Measurements from ENCODE around the gene ADIPOR2.

ADIPOR2 gene

DNA sequence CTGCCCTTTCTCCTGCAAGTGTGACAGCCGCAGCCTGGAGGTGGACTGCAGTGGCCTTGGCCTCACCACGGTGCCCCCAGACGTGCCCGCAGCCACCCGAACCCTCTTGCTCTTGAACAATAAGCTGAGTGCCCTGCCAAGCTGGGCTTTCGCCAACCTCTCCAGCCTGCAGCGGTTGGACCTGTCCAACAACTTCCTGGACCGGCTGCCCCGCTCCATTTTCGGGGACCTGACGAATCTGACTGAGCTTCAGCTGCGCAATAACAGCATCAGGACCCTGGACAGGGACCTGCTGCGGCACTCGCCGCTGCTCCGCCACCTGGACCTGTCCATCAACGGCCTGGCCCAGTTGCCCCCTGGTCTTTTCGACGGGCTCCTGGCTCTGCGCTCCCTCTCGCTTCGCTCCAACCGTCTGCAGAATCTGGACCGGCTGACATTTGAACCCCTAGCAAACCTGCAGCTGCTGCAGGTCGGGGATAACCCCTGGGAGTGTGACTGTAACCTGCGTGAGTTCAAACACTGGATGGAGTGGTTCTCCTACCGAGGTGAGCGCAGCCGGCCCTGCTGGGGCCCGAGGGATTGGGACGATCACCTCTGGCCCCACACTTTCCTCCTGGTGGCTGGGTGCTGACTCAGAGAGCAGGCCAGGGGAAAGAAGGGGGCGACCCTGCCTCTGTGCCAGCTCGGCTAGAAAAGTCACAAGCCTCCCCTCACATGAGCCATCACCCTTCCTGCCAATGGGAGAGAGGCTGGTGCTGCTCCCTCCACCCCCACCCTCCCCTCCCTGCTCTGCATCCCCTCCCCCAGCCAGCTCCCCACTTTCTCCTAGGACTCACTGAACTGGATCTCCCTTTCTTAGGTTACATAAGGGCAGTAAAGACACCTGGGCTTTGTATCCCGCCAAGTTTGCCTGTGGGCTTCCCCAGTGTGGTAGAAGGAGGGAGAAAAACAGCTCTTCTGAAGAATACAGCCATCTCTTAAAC lies 140.4 kb downstream of the ADIPOR2 start:
- peak; percentile 26 for DNase-seq (ENCODE audit: low read depth)

DNA sequence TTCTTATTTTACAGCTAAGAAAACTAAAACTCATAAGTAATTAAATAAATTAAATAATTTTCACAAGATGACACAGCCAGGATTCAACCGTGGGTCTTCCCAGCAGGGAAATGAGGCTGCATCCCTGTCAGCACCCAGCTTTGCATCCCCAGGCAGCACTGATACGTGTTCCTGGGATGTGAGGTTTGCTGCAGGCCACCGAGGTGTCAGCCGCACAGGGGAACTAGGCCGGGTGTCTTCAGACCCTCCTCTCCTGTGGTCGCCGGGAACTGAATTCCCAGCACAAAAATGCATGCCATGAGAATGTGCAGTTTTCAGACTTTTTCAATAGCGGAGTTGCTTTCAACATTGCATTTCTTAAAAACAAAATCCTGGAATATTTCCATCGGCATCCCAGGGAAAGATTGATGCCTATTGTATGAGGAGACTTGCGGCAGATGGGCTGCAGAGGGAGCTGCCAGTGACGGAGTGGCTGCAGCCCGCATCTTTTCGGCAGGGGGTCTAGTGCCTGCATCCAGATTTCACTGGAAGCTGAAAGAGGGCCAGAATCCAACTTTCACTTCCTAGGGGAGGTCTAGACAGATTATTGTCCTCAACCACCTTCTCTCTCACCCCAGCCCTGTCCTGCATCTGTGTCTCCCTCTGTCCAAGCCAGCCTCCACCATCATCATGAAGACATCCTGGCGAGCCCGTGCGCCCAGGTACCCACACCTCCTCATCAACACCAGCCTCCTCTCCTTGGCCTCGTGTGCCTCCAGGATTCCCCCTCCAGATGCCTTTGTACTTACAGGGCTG lies 142.1 kb downstream of the ADIPOR2 start:
- no peak for DNase-seq (ENCODE audit: low read depth)

DNA sequence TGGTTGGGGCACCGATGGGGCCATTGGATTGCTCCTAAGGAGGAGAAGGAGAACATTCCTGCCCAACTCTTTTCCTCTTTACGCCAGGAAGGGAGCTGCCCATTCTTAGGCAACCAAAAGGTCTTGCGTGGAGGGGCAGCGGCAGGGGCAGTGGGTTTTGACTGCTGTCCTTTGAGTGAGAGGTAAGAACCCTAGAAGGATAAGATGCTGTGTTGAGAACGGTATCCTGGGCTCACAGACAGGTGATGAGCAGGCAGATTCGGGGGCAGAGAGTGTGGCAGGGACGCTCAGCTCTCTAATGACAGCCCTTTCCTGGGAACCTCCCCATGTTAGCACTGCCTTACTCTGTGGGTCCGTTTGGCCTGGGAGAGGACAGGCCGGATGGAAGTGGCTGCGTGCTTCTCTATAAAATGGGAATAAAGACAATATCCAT lies 142.7 kb downstream of the ADIPOR2 start:
- no peak for DNase-seq (ENCODE audit: low read depth)

DNA sequence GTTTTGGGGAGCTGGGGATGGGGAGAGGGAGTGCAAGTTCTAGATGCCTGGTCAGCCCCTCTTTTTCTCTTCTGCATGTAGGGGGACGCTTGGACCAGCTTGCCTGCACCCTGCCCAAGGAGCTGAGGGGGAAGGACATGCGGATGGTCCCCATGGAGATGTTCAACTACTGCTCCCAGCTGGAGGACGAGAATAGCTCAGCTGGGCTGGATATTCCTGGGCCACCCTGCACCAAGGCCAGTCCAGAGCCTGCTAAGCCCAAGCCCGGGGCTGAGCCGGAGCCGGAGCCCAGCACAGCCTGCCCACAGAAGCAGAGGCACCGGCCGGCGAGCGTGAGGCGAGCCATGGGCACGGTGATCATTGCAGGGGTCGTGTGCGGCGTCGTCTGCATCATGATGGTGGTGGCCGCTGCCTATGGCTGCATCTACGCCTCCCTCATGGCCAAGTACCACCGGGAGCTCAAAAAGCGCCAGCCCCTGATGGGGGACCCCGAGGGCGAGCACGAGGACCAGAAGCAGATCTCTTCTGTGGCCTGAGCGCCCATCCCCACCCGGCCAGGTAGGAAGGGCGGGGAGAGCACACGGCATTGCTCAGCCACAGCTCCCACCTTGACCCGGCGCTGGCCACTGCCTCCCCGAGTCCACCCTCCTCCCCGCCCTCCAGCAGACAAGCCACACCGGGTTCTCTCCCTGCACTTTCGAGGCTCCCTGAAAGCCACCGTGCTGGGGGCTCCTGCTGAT lies 143.5 kb downstream of the ADIPOR2 start:
- DNase-seq (ENCODE audit: low read depth) = no peak

DNA sequence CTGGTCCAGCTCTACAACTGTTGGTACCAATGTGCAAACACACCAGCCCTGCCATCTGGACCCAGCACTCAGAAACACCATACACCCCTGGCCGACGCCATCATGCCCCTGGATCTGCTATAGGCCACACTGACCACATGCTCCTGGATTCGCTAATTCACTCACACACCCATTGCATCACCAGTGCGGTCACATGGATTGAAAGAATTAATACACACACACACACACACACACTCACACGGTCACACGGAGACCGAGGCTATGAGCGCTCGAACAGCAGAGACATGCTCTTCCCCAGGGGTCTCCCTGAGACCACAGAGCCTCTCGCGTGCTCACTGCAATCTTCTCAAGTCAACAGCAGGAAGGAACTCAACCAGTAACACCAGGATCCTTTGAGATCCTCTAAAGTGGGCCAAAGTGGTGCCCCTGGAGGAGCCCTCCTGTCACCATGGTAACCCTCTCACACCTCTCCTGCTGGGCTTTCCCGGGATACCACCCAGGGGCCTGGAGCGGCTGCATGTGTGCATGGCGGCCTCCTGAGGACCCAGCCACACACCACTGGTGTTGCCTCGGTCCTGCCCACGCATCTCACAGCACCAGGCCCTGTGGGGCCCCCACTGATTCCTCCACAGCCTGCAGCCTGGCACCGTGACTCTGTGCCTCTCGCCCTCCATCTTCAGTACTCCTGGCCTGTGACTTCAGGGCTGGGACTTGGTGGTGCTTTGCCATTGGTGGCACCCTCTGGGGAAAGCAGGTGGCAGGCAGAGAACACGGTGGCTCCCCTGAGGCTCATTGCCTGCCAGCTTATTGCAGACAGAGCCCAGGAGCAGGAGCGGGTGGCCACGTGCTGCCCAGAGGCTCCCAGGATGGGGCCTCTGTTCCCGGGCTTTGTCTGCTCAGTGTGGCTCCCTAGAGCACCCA lies 144.6 kb downstream of the ADIPOR2 start:
- DNase-seq (ENCODE audit: low read depth) = no peak

DNA sequence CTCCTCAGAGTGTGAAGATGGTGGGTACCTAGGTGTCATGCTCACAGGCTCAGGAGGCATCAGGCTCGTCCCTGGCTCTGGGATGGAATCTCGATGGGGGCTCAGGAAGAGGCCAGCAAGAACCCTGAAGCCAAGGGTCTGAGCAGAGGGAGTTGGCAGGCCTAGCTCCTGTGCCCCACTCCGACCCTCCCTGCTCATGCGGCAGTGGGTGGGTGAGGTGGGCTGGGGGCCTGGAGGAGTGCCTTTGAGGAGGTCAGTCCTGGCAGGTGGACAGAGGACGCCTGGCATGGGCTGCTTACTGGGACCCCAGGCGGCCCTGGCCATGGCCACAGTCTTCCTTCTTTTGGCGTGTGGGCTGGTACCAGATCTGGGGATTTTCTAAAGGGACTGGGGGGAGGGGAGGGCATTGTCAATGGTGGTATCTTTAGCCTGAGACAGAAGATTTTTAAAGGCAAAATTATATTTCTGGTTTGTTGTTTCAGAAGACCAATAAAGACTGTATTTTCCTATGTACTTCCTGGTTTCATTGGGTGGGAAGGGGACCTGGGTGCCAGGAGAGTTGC lies 145.5 kb downstream of the ADIPOR2 start:
- no peak for DNase-seq (ENCODE audit: low read depth)

DNA sequence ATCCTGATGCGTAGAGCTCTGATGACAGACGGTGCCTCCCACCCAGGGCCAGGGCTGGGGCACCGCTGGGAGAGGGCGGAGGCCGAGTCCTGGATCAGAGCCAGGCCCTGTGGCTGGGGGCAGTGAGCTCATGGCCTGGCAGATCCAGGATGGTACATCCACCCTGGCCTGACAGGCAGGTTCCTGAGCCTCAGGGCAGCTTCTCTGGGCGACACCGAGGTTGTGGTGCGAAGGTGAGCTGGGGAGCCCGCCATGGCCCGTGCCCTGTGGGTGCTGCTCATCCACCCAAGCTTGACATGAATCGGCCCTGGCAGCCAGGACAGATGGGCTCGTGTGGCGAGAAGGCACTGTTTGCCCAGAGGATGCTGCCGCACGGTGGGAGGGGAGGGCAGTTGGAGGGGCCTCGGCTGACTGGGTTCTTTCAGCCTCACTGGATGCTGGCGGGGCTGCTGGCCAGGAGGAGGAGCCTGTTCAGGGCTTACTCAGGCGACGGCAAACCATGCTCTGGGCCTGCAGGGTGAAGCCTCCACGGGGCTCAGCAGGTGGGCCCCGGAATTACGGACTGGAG lies 146.1 kb downstream of the ADIPOR2 start:
- DNase-seq (ENCODE audit: low read depth) = no peak

DNA sequence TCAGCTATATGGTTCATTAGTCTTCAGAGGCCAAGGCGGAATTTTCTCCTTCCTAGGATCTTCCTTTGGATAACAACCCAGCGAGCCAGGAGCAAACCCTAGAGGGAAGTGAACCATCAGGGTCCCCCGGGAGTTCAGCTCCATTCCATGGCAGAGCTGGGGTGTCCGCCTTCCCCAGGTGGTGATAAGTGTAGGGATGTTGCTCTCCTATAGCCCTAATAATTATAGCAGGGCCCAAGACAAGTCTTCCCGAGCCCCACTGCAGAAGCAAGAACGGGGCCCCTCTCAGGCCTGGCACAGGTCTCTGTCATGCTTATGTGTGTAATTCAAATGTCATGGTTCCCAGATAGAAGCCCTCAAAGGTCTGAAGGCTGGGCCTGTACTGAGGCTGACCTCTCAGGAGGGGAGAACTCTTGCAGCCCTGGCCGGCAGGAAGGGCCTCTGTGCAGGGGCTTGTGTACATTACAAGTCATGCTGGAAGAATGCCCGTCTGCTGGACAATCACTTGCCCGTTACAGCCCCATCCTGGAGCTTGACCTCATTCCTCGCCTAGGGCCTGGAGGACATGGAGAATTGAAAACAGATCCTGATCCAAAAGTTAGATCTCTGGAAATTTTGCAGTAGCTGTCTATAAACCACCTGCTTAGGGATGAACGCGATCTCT lies 146.8 kb downstream of the ADIPOR2 start:
- DNase-seq (ENCODE audit: low read depth) = peak; percentile 38
